GM06990 (cell line): ENCODE measurements around the gene BMERB1.

Experiments
- DNase-seq: peaks from one replicate; pipeline ENCODE4 v3.0.0-alpha.2; 2011; ENCODE audit not compliant: insufficient read length; ENCODE audit errors: extremely low read depth
- H3K27me3 ChIP-seq: replicated peaks from 2 replicates; pipeline ENCODE4 v1.6.0; 2011; ENCODE audit warnings: low read length; ENCODE audit not compliant: control insufficient read depth, insufficient read depth
- H3K36me3 ChIP-seq: 2 replicates; pipeline ENCODE4 v1.5.1; 2011; ENCODE audit warnings: low read length; ENCODE audit not compliant: control insufficient read depth, insufficient read depth
- H3K4me3 ChIP-seq: replicated peaks from 2 replicates; pipeline ENCODE4 v1.5.1; 2011; ENCODE audit warnings: low read depth, mild to moderate bottlenecking, control low read depth, low read length
- TF ChIP-seq, protein P1 (sequence below): IDR thresholded peaks from 2 replicates; pipeline ENCODE4 v1.5.1; 2011; ENCODE audit warnings: low read length, control low read depth, mild to moderate bottlenecking, inconsistent platforms; ENCODE audit not compliant: insufficient read depth, poor library complexity, severe bottlenecking

Gene BMERB1

DNA sequence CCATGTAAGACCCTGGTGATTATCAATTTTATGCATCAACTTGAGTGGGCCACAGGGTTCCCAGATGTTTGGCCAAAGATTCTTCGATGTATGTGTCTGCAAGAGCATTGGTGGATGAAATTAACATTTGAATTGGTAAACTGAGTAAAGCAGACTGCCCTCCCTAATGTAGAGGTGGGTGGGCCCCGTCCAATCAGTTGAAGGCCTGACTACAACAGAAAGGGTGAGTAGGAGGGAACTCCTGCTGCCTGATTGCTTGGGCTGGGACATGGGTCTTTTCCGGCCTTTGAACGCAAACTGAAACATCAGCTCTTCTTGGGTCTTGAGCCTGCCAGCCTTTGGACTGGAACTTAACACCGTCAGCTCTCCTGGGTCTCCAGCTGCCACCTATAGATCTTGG lies 90.6 kb downstream of the BMERB1 start:
- no peak overlapping the region for H3K4me3 ChIP-seq
- H3K36me3 ChIP-seq, result no peaks in the 10 kb centered on the region
- H3K27me3 ChIP-seq, result no peaks in the 10 kb centered on the region
- no peak for DNase-seq
- TF ChIP-seq, protein P1, sequence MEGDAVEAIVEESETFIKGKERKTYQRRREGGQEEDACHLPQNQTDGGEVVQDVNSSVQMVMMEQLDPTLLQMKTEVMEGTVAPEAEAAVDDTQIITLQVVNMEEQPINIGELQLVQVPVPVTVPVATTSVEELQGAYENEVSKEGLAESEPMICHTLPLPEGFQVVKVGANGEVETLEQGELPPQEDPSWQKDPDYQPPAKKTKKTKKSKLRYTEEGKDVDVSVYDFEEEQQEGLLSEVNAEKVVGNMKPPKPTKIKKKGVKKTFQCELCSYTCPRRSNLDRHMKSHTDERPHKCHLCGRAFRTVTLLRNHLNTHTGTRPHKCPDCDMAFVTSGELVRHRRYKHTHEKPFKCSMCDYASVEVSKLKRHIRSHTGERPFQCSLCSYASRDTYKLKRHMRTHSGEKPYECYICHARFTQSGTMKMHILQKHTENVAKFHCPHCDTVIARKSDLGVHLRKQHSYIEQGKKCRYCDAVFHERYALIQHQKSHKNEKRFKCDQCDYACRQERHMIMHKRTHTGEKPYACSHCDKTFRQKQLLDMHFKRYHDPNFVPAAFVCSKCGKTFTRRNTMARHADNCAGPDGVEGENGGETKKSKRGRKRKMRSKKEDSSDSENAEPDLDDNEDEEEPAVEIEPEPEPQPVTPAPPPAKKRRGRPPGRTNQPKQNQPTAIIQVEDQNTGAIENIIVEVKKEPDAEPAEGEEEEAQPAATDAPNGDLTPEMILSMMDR, result no peak

DNA sequence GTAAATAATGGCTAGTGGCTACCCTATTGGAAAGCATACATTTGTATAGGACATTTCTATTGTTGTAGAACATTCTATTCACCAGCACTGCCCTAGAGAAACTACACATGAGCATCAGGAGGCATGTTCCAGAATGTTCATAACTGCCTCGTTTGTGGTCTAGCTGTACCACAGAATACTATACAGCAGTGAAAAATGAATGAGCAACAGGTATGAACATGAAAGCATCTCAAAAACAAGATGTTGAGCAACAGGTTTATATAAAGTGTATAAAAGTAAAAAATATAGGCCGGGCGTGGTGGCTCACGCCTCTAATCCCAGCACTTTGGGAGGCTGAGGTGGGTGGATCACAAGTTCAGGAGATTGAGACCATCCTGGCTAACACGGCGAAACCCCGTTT lies 91.7 kb downstream of the BMERB1 start:
- TF ChIP-seq, protein P1, result no peak
- H3K27me3 ChIP-seq, result no peaks in the 10 kb centered on the region
- H3K4me3 ChIP-seq, result no peak overlapping the region
- DNase-seq, result no peak
- no peaks in the 10 kb centered on the region for H3K36me3 ChIP-seq

DNA sequence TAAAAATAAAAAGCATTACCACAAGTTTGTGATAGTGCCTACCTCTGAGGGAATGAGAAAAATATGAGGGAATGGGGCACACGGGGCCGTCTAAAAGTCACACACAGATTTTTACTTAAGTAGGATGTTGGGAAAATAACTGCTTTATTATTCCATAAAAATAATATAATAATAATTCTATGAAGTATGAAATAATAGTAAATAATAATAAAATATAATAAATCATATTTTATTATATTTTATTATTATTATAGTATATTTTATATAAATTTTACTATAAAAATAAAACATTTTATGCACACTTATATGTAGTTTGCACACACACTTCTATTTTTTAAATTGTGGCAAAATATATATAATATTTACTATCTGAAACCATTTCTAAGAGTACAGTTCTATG lies 92.3 kb downstream of the BMERB1 start:
- H3K27me3 ChIP-seq, result no peaks in the 10 kb centered on the region
- DNase-seq, result no peak
- H3K4me3 ChIP-seq, result no peak overlapping the region
- TF ChIP-seq, protein P1, result no peak
- no peaks in the 10 kb centered on the region for H3K36me3 ChIP-seq

DNA sequence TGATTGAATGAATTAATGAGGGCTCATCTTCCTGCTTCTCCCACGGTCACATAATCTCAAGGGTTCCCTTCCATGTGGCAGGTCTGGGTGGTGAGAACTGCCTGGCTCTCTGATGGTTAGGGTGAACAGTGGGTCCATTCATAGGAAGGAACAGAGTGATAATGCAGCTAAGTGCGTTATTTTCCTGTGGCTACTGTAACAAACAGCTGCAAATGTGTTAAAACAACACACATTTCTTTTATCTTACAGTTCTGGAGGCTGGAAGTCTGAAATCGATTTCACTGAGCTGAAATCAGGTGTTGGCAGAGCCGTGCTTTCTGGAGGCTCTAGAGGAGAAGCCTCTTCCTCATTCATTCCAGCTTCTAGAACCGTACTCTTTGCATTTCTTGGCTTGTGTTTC lies 95.3 kb downstream of the BMERB1 start:
- Histone ChIP-seq H3K36me3 (no peaks in the 10 kb centered on the region), H3K27me3 (no peaks in the 10 kb centered on the region), H3K4me3 (no peak overlapping the region)
- TF ChIP-seq, protein P1, result no peak
- DNase-seq, result no peak

DNA sequence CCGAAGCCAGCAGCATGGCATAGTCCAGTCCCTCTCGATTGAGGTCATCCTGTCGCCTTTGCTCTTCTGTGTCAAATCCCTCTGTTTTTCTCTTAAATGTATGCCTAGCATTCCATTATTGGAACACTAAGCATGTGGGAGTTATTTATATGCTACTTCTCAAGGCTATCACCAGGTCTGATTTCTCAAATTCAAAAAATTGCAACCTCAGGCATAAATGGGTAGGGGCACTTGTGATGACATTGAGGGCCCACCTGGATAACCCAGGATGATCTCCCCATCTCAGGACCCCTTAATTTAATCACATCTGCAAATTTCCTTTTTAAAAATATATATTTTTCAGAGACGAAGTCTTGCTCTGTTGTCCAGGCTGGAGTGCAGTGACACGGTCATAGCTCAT lies 95.7 kb downstream of the BMERB1 start:
- TF ChIP-seq, protein P1, result no peak

DNA sequence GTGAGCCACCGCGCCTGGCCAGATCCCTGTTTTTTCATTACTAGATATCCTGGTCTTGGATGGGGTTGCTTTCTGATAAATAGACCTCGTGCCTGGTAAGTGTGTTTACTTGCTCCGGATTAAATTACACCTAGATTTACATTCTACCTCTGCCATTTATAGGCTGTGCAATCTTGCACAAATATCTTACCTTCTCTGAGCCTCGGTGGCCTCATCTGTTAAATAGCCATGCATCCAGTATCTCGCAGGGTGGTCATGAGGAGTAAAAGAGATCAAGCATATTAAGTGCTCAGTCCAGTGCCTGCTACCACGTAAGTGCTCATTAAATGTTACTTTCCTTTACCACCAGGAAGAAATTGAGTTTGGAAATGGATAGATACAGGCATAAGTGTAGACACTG lies 98.4 kb downstream of the BMERB1 start:
- no peak for DNase-seq
- Histone ChIP-seq H3K36me3 (no peaks in the 10 kb centered on the region), H3K27me3 (no peaks in the 10 kb centered on the region; the same call in 1 of the 2 replicates), H3K4me3 (no peak overlapping the region)
- TF ChIP-seq, protein P1, result no peak

More for the DNA sequence above, 95.7 kb downstream of the BMERB1 start:
- DNase-seq, result no peak
- Histone ChIP-seq H3K36me3 (no peaks in the 10 kb centered on the region), H3K27me3 (no peaks in the 10 kb centered on the region), H3K4me3 (no peak overlapping the region)
